ENCODE data around the gene NRN1.
A peak's percentile ranks its signal among the peaks of the same experiment; 100 is the strongest.

The NRN1 gene

DNA sequence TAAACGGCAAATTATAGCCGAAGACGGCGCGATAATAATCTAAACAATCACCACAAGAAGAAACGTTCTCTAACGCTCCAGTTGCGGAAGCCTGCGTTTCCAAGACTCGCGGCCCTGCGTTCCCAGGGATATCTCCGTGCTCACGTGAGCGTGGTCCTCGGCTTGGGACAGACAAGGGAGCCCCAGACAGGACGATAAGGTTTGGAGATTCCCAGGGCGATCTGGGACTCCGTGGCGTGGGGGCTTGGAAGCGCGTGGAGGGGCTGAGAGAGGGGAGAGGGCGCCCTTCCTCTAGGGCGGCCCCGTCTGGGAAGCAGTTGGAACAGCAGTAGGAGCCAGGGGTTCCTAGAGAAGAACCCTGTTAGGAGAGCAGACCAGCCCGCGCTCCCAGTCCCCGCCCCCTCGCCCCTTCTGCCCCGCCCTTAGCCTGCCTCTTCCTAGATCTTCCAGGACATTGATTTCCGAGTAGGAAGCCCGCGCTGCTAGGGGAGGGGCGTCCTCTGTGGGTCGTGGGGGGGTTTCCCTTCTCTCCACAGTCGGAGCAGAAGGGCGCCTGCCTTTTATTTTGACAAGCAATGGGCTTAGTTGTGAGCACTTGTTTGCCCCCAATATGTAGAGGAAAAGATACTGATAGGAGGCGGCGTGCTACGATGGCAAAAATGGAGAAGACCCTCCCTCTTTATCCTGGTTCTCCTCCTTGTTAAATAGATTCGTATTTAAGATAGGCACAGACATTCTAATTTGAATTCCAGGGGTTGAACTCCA lies 10.6 kb downstream of the NRN1 start:
- no peaks in the 10 kb centered on the region for H3K36me3 ChIP-seq (ENCODE audit: control insufficient read depth, insufficient read depth, low read length)
- TF ChIP-seq, protein P1, sequence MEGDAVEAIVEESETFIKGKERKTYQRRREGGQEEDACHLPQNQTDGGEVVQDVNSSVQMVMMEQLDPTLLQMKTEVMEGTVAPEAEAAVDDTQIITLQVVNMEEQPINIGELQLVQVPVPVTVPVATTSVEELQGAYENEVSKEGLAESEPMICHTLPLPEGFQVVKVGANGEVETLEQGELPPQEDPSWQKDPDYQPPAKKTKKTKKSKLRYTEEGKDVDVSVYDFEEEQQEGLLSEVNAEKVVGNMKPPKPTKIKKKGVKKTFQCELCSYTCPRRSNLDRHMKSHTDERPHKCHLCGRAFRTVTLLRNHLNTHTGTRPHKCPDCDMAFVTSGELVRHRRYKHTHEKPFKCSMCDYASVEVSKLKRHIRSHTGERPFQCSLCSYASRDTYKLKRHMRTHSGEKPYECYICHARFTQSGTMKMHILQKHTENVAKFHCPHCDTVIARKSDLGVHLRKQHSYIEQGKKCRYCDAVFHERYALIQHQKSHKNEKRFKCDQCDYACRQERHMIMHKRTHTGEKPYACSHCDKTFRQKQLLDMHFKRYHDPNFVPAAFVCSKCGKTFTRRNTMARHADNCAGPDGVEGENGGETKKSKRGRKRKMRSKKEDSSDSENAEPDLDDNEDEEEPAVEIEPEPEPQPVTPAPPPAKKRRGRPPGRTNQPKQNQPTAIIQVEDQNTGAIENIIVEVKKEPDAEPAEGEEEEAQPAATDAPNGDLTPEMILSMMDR (IDR thresholded peaks at IDR 0.05; ENCODE audit: insufficient read depth, low read length, poor library complexity, severe bottlenecking), result no peak
- DNase-seq (ENCODE audit: extremely low read depth, insufficient read length), result no peak
- peak overlapping the region; percentile 46 for H3K4me3 ChIP-seq (replicated peaks; ENCODE audit: low read depth, low read length)
- no peaks in the 10 kb centered on the region; the same call in none of the 2 replicates for H3K27me3 ChIP-seq (replicated peaks; ENCODE audit: control insufficient read depth, insufficient read depth, low read length)

- H3K36me3 ChIP-seq (ENCODE audit: control insufficient read depth, insufficient read depth, low read length), result no peaks in the 10 kb centered on the region
- no peak for DNase-seq (ENCODE audit: extremely low read depth, insufficient read length)
- no peak overlapping the region for H3K4me3 ChIP-seq (replicated peaks; ENCODE audit: low read depth, low read length)
- H3K27me3 ChIP-seq (replicated peaks; ENCODE audit: control insufficient read depth, insufficient read depth, low read length), result no peaks in the 10 kb centered on the region; the same call in none of the 2 replicates
- TF ChIP-seq, protein P1 (IDR thresholded peaks at IDR 0.05; ENCODE audit: insufficient read depth, low read length, poor library complexity, severe bottlenecking), result no peak
Observed at GRCh38 chr6:5995658-5995948, 11.1 kb downstream of the NRN1 start.

DNA sequence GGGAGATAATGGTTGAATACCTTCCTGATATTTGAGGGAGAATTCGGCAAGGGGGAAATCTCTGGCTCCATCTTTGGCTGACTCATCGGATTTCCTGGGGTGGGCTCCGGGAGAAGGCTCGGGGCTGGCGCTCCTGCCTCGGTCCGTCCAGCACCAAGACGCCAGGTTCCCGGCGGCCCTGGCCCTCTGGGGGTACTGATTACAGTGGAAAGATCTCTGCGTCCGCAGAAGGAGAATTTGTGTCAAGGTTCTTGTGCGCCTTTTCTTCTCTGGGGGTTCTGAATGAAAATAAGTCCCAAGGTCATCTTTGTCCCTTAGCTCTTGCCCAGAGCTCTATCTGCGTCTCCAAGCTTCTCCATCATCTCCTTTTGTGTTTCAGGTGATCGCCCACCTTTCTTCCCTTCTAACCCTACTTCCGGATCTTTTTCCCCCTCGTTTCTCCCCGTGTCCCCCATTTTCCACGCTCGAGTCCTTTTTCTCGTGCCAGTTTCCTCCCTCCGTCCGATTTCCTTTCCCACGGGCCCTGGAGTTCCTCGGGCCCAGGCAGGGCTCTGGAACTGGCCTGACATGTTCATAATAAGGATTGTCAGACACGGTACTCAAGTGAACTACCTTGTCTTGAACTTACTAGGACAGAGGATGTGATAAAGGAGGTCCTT lies 11.6 kb downstream of the NRN1 start:
- TF ChIP-seq, protein P1 (IDR thresholded peaks at IDR 0.05; ENCODE audit: insufficient read depth, low read length, poor library complexity, severe bottlenecking), result no peak
- no peaks in the 10 kb centered on the region; the same call in none of the 2 replicates for H3K27me3 ChIP-seq (replicated peaks; ENCODE audit: control insufficient read depth, insufficient read depth, low read length)
- DNase-seq (ENCODE audit: extremely low read depth, insufficient read length), result no peak

GRCh38 chr6:5994234-5994998 lies 12.3 kb downstream of the NRN1 start:
- Histone ChIP-seq H3K4me3 (replicated peaks; ENCODE audit: low read depth, low read length) (no peak overlapping the region), H3K36me3 (ENCODE audit: control insufficient read depth, insufficient read depth, low read length) (no peaks in the 10 kb centered on the region), H3K27me3 (replicated peaks; ENCODE audit: control insufficient read depth, insufficient read depth, low read length) (no peaks in the 10 kb centered on the region; the same call in none of the 2 replicates)
- no peak for DNase-seq (ENCODE audit: extremely low read depth, insufficient read length)
- TF ChIP-seq, protein P1 (IDR thresholded peaks at IDR 0.05; ENCODE audit: insufficient read depth, low read length, poor library complexity, severe bottlenecking), result peak; percentile 12

More for the DNA sequence above, 11.6 kb downstream of the NRN1 start:
- no peaks in the 10 kb centered on the region for H3K36me3 ChIP-seq (ENCODE audit: control insufficient read depth, insufficient read depth, low read length)
- H3K4me3 ChIP-seq (replicated peaks; ENCODE audit: low read depth, low read length), result no peak overlapping the region

DNA sequence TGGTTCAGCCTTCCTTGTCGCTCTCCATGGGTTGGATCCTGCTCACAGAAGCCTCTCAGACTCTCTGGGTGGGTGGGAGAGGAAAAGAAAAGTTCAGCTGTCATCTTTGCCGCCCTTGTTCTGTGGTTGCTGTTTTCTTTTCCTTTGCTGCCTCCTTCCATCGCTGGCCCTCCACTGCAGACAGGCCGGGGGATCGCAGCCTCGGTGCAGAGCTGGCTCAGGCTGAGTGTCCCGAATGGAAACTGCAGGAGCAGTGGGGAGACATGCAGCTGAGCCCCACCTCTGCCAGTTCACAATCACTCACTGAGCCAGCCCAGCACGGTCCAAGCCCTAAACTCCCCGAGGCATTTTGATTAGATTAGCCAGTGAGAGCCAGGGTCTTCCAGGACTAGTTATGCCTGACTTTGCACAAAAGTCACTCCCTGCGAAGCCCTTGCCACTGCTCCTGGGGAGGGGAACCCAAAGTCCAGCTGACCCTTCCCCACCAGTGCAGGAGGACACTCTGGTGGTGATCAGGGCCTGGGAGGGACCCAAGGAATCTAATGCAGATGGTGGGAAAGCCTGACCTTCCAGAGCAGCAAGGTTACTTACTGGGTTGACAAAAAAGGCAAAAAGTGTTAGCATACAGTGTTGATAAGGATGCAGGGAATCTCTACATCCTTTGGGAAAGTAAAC lies 14.0 kb downstream of the NRN1 start:
- no peaks in the 10 kb centered on the region; the same call in none of the 2 replicates for H3K27me3 ChIP-seq (replicated peaks; ENCODE audit: control insufficient read depth, insufficient read depth, low read length)
- TF ChIP-seq, protein P1 (IDR thresholded peaks at IDR 0.05; ENCODE audit: insufficient read depth, low read length, poor library complexity, severe bottlenecking), result no peak
- no peak for DNase-seq (ENCODE audit: extremely low read depth, insufficient read length)
- no peak overlapping the region for H3K4me3 ChIP-seq (replicated peaks; ENCODE audit: low read depth, low read length)
- H3K36me3 ChIP-seq (ENCODE audit: control insufficient read depth, insufficient read depth, low read length), result no peaks in the 10 kb centered on the region

All from GM06990 (cell line).